GM12878 (cell line): ENCODE results near the gene CELF3. TPM values are rescaled to one million over a fixed set of nuclear protein-coding genes. Genes with fewer than 3 reads are reported as not detected.

Experiments used
- ATF7 ChIP-seq: fragments of 450-650 bp; IDR thresholded peaks from 2 replicates; pipeline ENCODE4 v1.6.1; 2016; ENCODE audit warnings: low read depth, mild to moderate bottlenecking
- BACH1 ChIP-seq: fragments of 450-650 bp; IDR thresholded peaks from 2 replicates; pipeline ENCODE4 v1.6.1; 2017; ENCODE audit warnings: mild to moderate bottlenecking, borderline replicate concordance
- BHLHE40 ChIP-seq, 2 experiments: fragments of 450-650 bp in 1 of 2; IDR thresholded peaks; 2 replicates each; pipeline ENCODE4 v1.6.1; 2011 to 2017; ENCODE audit warnings: low read depth in 2 of 2, borderline replicate concordance in 1 of 2, improper control_type of control experiment in 1 of 2, low read length in 1 of 2, mild to moderate bottlenecking in 1 of 2
- BMI1 ChIP-seq: fragments of 450-650 bp; IDR thresholded peaks from 2 replicates; pipeline ENCODE4 v1.6.1; 2016; ENCODE audit warnings: mild to moderate bottlenecking, moderate library complexity, borderline replicate concordance
- CEBPB ChIP-seq, 2 experiments: fragments of 150-350 bp in 1 of 2; IDR thresholded peaks; 2 replicates each; pipeline ENCODE4 v1.6.1; 2012 to 2014; ENCODE audit warnings: low read depth in 2 of 2, low read length in 2 of 2, borderline replicate concordance in 1 of 2, inconsistent platforms in 1 of 2
- FOXK2 ChIP-seq: fragments of 450-650 bp; IDR thresholded peaks from 2 replicates; pipeline ENCODE4 v1.6.1; 2017; ENCODE audit warnings: mild to moderate bottlenecking, moderate library complexity
- KLF5 ChIP-seq: fragments of 450-650 bp; IDR thresholded peaks from 2 replicates; pipeline ENCODE4 v1.6.1; 2014; ENCODE audit warnings: mild to moderate bottlenecking; ENCODE audit not compliant: partially characterized antibody
- SIX5 ChIP-seq: IDR thresholded peaks from 2 replicates; pipeline ENCODE4 v1.6.1; 2011; ENCODE audit warnings: mild to moderate bottlenecking, low read depth, low read length, moderate library complexity; ENCODE audit not compliant: severe bottlenecking
- SREBF2 ChIP-seq: IDR thresholded peaks from 2 replicates; pipeline ENCODE4 v1.6.1; 2012; ENCODE audit warnings: mild to moderate bottlenecking, low read length
- SRF ChIP-seq, 2 experiments: IDR thresholded peaks; 2 replicates each; pipeline ENCODE4 v1.6.1; 2011; ENCODE audit warnings: low read depth in 2 of 2, low read length in 2 of 2, mild to moderate bottlenecking in 1 of 2, moderate library complexity in 1 of 2
- SUZ12 ChIP-seq: fragments of 200-600 bp; sonication (generic); IDR thresholded peaks from one replicate; pipeline ENCODE4 v1.6.1; 2018; ENCODE audit warnings: antibody characterized with exemption, mild to moderate bottlenecking; ENCODE audit not compliant: unreplicated experiment
- ZNF274 ChIP-seq: IDR thresholded peaks from one replicate; pipeline ENCODE4 v1.8.0; 2011; ENCODE audit not compliant: insufficient read length, insufficient read depth
- ZNF384 ChIP-seq: IDR thresholded peaks from 2 replicates; pipeline ENCODE4 v1.6.1; 2012; ENCODE audit warnings: low read depth, mild to moderate bottlenecking, low read length, improper control_type of control experiment, borderline replicate concordance
- polyA plus RNA-seq, 11 experiments: library from polyadenylated mRNA; depleted of rRNA in 4 of 11; unstranded in 6 of 11; stranded (reverse) in 5 of 11; fragments of >200 nt; fragmentation: Nextera tagmentation in 4 of 11; fragmentation: Illumina TruSeq in 1 of 11; extraction: Ambion mirVana in 4 of 11; extraction: Trizol in 1 of 11; gene quantifications; 1 replicate in 1 of 11; 2 replicates in 10 of 11; pipeline versions ENCODE4 v1.2.1 to v1.2.3, GENCODE V29; 2011 to 2016; ENCODE audit warnings: inconsistent platforms in 2 of 11, missing spikeins in 2 of 11, low read depth in 1 of 11
- total RNA-seq, 4 experiments: library from RNA; depleted of rRNA in 3 of 4; stranded (reverse); fragments of >200 nt in 3 of 4; fragmentation: Illumina TruSeq in 1 of 4; extraction: Trizol in 1 of 4; gene quantifications; 2 replicates each; pipeline versions ENCODE4 v1.2.1 to v1.2.3, GENCODE V29; 2013 to 2021
- TF ChIP-seq, protein P1 (sequence below): fragments of 450-650 bp; formaldehyde crosslinking; IDR thresholded peaks from 2 replicates; pipeline ENCODE4 v1.5.0; 2022; ENCODE audit warnings: mild to moderate bottlenecking, missing genetic modification characterization
- TF ChIP-seq, protein P2 (sequence below): fragments of 450-650 bp; IDR thresholded peaks from 2 replicates; pipeline ENCODE4 v1.6.1; 2017; ENCODE audit warnings: mild to moderate bottlenecking
- TF ChIP-seq, protein P3 (sequence below): fragments of 450-650 bp; formaldehyde crosslinking; IDR thresholded peaks from 2 replicates; pipeline ENCODE4 v1.4.0; 2020; ENCODE audit warnings: mild to moderate bottlenecking, moderate library complexity
- TF ChIP-seq, protein P4 (sequence below): IDR thresholded peaks from 2 replicates; pipeline ENCODE4 v1.6.1; 2011; ENCODE audit warnings: mild to moderate bottlenecking, low read depth, low read length, moderate library complexity; ENCODE audit not compliant: insufficient replicate concordance

CELF3 gene
- total and polyA plus RNA-seq, 10 of the 15 experiments (the other 5 are each of a cell fraction or from before 2014, with no cell fraction given), result 0.09 TPM; not detected in 9

DNA sequence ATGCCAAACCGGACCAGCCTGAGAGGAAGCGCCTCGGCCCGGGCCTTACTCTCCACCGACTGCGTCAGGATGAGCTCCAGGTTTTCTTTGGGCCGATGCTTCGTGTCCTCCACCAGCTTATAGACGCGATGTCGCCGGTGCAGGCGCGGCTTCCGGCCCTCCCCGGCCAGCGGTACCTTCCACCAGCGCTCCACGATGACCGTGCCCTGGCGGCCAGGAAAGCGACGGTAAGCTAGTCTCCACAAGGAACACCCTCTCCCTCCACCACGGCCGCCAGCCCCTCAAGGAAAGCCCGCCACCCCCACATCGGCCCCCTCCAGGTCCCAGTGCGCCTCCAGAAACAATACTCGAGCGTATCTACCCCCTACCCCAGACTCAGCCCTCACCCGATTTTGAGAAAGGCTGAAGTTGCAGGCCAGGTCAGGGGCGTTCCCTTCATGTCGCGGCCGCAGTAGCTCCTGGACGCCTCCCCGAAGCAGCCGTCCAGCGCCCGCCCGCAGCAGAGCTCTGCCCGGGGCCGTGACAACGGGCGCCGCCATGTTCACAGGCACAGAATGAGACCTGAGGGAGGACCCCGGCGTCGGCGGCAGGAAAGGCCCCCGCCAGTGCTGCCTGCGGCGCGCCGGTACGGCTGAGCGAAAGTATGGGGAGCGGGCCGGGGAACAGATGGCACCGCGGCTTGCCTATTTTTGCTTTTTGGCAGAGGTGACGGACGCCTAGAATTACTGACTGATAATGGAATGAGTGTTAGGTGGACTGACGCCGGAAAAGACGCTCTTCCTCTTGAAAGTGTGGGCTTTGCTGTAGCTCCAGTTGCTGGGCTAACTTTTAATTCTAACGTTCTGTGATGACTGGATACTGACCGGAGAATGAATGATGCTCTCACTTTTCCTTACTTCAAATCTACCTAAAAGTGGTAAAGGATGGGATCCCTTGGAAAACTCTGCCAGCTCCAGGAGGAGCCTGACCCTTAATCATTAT is 46.6 kb upstream of the CELF3 start, which contains the start of gene MRPL9 (continued):
- TF ChIP-seq ATF7 (no peak), SREBF2 (no peak), ZNF384 (no peak), BACH1 (0 out of 2 replicates have a peak, but pooled peaks have one; percentile 24), KLF5 (peak; percentile 68), FOXK2 (0 out of 2 replicates have a peak, but pooled peaks have one; percentile 30), SRF (IDR thresholded peaks at IDR 0.05; ENCODE audit: low read depth in 2 of 2, low read length in 2 of 2) (peak in 1 of 2 experiments; percentile 88; a peak in 1 of 4 replicates), ZNF274 (no peak), SUZ12 (no peak), BHLHE40 (IDR thresholded peaks at IDR 0.05; ENCODE audit: borderline replicate concordance in 1 of 2, low read depth in 2 of 2, low read length in 1 of 2) (peak in 1 of 2 experiments; percentile 26; a peak in 1 of 4 replicates), CEBPB (IDR thresholded peaks at IDR 0.05; ENCODE audit: borderline replicate concordance in 1 of 2, low read depth in 2 of 2, low read length in 2 of 2) (no peak), SIX5 (peak; percentile 69), BMI1 (no peak)
- TF ChIP-seq, protein P1, sequence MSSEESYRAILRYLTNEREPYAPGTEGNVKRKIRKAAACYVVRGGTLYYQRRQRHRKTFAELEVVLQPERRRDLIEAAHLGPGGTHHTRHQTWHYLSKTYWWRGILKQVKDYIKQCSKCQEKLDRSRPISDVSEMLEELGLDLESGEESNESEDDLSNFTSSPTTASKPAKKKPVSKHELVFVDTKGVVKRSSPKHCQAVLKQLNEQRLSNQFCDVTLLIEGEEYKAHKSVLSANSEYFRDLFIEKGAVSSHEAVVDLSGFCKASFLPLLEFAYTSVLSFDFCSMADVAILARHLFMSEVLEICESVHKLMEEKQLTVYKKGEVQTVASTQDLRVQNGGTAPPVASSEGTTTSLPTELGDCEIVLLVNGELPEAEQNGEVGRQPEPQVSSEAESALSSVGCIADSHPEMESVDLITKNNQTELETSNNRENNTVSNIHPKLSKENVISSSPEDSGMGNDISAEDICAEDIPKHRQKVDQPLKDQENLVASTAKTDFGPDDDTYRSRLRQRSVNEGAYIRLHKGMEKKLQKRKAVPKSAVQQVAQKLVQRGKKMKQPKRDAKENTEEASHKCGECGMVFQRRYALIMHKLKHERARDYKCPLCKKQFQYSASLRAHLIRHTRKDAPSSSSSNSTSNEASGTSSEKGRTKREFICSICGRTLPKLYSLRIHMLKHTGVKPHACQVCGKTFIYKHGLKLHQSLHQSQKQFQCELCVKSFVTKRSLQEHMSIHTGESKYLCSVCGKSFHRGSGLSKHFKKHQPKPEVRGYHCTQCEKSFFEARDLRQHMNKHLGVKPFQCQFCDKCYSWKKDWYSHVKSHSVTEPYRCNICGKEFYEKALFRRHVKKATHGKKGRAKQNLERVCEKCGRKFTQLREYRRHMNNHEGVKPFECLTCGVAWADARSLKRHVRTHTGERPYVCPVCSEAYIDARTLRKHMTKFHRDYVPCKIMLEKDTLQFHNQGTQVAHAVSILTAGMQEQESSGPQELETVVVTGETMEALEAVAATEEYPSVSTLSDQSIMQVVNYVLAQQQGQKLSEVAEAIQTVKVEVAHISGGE (CRISPR knock-in tag), result no peak
- TF ChIP-seq, protein P2, sequence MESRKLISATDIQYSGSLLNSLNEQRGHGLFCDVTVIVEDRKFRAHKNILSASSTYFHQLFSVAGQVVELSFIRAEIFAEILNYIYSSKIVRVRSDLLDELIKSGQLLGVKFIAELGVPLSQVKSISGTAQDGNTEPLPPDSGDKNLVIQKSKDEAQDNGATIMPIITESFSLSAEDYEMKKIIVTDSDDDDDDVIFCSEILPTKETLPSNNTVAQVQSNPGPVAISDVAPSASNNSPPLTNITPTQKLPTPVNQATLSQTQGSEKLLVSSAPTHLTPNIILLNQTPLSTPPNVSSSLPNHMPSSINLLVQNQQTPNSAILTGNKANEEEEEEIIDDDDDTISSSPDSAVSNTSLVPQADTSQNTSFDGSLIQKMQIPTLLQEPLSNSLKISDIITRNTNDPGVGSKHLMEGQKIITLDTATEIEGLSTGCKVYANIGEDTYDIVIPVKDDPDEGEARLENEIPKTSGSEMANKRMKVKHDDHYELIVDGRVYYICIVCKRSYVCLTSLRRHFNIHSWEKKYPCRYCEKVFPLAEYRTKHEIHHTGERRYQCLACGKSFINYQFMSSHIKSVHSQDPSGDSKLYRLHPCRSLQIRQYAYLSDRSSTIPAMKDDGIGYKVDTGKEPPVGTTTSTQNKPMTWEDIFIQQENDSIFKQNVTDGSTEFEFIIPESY, result peak; percentile 89
- TF ChIP-seq, protein P3, sequence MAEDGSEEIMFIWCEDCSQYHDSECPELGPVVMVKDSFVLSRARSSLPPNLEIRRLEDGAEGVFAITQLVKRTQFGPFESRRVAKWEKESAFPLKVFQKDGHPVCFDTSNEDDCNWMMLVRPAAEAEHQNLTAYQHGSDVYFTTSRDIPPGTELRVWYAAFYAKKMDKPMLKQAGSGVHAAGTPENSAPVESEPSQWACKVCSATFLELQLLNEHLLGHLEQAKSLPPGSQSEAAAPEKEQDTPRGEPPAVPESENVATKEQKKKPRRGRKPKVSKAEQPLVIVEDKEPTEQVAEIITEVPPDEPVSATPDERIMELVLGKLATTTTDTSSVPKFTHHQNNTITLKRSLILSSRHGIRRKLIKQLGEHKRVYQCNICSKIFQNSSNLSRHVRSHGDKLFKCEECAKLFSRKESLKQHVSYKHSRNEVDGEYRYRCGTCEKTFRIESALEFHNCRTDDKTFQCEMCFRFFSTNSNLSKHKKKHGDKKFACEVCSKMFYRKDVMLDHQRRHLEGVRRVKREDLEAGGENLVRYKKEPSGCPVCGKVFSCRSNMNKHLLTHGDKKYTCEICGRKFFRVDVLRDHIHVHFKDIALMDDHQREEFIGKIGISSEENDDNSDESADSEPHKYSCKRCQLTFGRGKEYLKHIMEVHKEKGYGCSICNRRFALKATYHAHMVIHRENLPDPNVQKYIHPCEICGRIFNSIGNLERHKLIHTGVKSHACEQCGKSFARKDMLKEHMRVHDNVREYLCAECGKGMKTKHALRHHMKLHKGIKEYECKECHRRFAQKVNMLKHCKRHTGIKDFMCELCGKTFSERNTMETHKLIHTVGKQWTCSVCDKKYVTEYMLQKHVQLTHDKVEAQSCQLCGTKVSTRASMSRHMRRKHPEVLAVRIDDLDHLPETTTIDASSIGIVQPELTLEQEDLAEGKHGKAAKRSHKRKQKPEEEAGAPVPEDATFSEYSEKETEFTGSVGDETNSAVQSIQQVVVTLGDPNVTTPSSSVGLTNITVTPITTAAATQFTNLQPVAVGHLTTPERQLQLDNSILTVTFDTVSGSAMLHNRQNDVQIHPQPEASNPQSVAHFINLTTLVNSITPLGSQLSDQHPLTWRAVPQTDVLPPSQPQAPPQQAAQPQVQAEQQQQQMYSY, result no peak
- TF ChIP-seq, protein P4, sequence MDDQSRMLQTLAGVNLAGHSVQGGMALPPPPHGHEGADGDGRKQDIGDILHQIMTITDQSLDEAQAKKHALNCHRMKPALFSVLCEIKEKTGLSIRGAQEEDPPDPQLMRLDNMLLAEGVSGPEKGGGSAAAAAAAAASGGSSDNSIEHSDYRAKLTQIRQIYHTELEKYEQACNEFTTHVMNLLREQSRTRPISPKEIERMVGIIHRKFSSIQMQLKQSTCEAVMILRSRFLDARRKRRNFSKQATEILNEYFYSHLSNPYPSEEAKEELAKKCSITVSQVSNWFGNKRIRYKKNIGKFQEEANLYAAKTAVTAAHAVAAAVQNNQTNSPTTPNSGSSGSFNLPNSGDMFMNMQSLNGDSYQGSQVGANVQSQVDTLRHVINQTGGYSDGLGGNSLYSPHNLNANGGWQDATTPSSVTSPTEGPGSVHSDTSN, result no peak
